K562 (cell line): ENCODE results near the gene PHKB. TPM values are rescaled to one million over a fixed set of nuclear protein-coding genes. Genes with fewer than 3 reads are reported as not detected.

ENCODE experiments used
- CCAR2 ChIP-seq: fragments of 200-400 bp; formaldehyde crosslinking; IDR thresholded peaks from 2 replicates; pipeline ENCODE4 v1.6.1; 2017; ENCODE audit warnings: mild to moderate bottlenecking, low read depth, low read length
- CREB5 ChIP-seq: fragments of 250-450 bp; sonication (Bioruptor Pico); IDR thresholded peaks from 2 replicates; pipeline ENCODE4 v1.5.0; 2020; ENCODE audit warnings: mild to moderate bottlenecking
- DEAF1 ChIP-seq: fragments of 450-650 bp; formaldehyde crosslinking; IDR thresholded peaks from 2 replicates; pipeline ENCODE4 v1.4.0; 2020; ENCODE audit warnings: mild to moderate bottlenecking, moderate library complexity
- E2F8 ChIP-seq: fragments of 450-650 bp; IDR thresholded peaks from 2 replicates; pipeline ENCODE4 v1.7.1; 2018; ENCODE audit warnings: mild to moderate bottlenecking, low read depth; ENCODE audit not compliant: partially characterized antibody
- KDM1A ChIP-seq, 2 experiments: fragments of 450-650 bp; IDR thresholded peaks; 2 replicates each; pipeline ENCODE4 v1.6.1; 2016; ENCODE audit warnings: mild to moderate bottlenecking in 2 of 2
- MTA2 ChIP-seq: fragments of 450-650 bp; IDR thresholded peaks from 2 replicates; pipeline ENCODE4 v1.6.1; 2016; ENCODE audit warnings: low read depth
- POLR2A ChIP-seq: fragments of 450-650 bp; conservative IDR thresholded peaks from 2 replicates; pipeline ENCODE4 v1.6.1; 2016
- POLR2AphosphoS5 ChIP-seq: IDR thresholded peaks from 2 replicates; pipeline ENCODE4 v1.6.1; 2011; ENCODE audit warnings: mild to moderate bottlenecking, low read depth, low read length, moderate library complexity; ENCODE audit not compliant: control insufficient read depth, insufficient read depth
- SREBF1 ChIP-seq: fragments of 150-350 bp; IDR thresholded peaks from 2 replicates; pipeline ENCODE4 v1.6.1; 2014; ENCODE audit warnings: antibody characterized with exemption, low read depth, low read length, borderline replicate concordance
- TRIM24 ChIP-seq, 2 experiments: fragments of 450-650 bp; IDR thresholded peaks; 2 replicates each; pipeline ENCODE4 v1.6.1; 2016
- ZBTB40 ChIP-seq, 2 experiments: fragments of 450-650 bp in 1 of 2; sonication (generic) in 1 of 2; formaldehyde crosslinking in 1 of 2; IDR thresholded peaks; 2 replicates each; pipeline versions ENCODE4 v1.7.1 to v1.9.0; 2016 to 2022; ENCODE audit warnings: inconsistent platforms in 1 of 2, mild to moderate bottlenecking in 1 of 2, missing genetic modification reagents in 1 of 2
- ZNF77 ChIP-seq: fragments of 250-450 bp; sonication (Bioruptor Pico); IDR thresholded peaks from 2 replicates; pipeline ENCODE4 v1.5.0; 2020
- polyA plus RNA-seq, 8 experiments: library from polyadenylated mRNA; depleted of rRNA in 4 of 8; stranded (reverse) in 5 of 8; unstranded in 3 of 8; fragments of >200 nt; fragmentation: Nextera tagmentation in 2 of 8; fragmentation: Illumina TruSeq in 1 of 8; extraction: Ambion mirVana in 2 of 8; extraction: Trizol in 1 of 8; gene quantifications; 2 replicates each; pipeline versions ENCODE4 v1.2.1 to v1.2.3, GENCODE V29; 2011 to 2014; ENCODE audit warnings: inconsistent platforms in 1 of 8, missing spikeins in 1 of 8
- total RNA-seq, 7 experiments: library from RNA; depleted of rRNA in 6 of 7; stranded (reverse); fragments of >200 nt in 6 of 7; fragmentation: Illumina TruSeq in 2 of 7; extraction: Trizol in 2 of 7; gene quantifications; 2 replicates each; pipeline versions ENCODE4 v1.2.1 to v1.2.3, GENCODE V29; 2011 to 2021; ENCODE audit warnings: low replicate concordance in 1 of 7

Gene PHKB
- total and polyA plus RNA-seq, 9 of the 15 experiments (the other 6 are each of a cell fraction or from before 2014, with no cell fraction given), result 24.7 to 92.3 (median 67.0) TPM

GRCh38 chr16:47519996-47520679 lies 59.0 kb downstream of the PHKB start (continued):
- no peak for TF ChIP-seq SREBF1
- no peak for TF ChIP-seq E2F8
- TF ChIP-seq ZNF77 (CRISPR knock-in tag), result no peak
- TF ChIP-seq TRIM24 (IDR thresholded peaks at IDR 0.05), result peak; percentile 40 to 42; a peak in 2 of 4 replicates
- TF ChIP-seq POLR2A, result no peak
- peak; percentile 39; the same call in 1 of the 2 replicates for TF ChIP-seq MTA2
- TF ChIP-seq POLR2AphosphoS5, result peak; percentile 63; the same call in 1 of the 2 replicates
- no peak for TF ChIP-seq DEAF1 (CRISPR knock-in tag)
- TF ChIP-seq CCAR2, result no peak
- no peak for TF ChIP-seq CREB5 (CRISPR knock-in tag)
- TF ChIP-seq KDM1A (IDR thresholded peaks at IDR 0.05), result peak; percentile 94 to 95
- TF ChIP-seq ZBTB40 (IDR thresholded peaks at IDR 0.05), result no peak
- no peak for TF ChIP-seq ZBTB40 (CRISPR knock-in tag; IDR thresholded peaks at IDR 0.05)
